ENCODE data around the gene CHI3L1. TPM values are rescaled to one million over a fixed set of nuclear protein-coding genes. Genes with fewer than 3 reads are reported as not detected.

Gene CHI3L1
- total RNA-seq, 3 donors from 2014 or later, result 14.2 to 638 (median 426) TPM

DNA sequence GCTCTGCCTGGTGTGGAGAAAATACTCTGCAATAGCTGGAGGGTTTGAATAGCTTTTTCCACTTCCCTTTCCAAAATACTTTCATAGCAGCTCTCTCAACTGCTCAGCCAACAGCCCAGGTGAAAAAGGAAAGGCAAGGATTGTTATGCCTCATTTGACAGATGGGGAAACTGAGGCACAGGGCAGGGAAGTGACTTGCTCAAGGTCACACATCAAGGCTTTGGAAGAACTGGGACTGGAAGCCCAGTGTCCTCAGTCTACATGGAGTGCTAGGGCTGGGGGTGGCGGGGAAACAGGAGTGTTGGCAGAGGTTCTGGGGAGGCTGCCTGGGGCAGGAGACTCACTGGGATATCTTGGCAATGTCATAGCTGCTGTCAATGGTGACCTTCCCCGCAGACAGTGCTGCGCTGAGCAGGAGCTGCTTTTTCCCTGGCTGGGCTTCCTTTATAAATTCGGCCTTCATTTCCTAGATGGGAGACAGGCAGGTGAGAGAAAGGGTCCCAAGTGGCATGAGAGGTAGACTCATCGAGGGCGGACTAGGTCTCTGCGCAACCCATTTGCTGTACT lies 4.0 kb downstream of the CHI3L1 start:
- Histone ChIP-seq H3K9me3 (no peaks in the 10 kb centered on the region), H3K4me1 (peaks cover 0 to 3% of the 10 kb centered on the region in 2 donors), H3K36me3 (no peaks in the 10 kb centered on the region), H3K4me3 (peak overlapping the region in 1 of 3 donors; percentile 65), H3K27ac (peak overlapping the region; percentile 86 to 93), H3K27me3 (no peaks in the 10 kb centered on the region)
- peak in 1 of 2 donors; percentile 17 for DNase-seq (ENCODE audit: low spot score in 2 of 2)
- TF ChIP-seq POLR2A (IDR thresholded peaks at IDR 0.05), result no peak
- TF ChIP-seq, protein P1, sequence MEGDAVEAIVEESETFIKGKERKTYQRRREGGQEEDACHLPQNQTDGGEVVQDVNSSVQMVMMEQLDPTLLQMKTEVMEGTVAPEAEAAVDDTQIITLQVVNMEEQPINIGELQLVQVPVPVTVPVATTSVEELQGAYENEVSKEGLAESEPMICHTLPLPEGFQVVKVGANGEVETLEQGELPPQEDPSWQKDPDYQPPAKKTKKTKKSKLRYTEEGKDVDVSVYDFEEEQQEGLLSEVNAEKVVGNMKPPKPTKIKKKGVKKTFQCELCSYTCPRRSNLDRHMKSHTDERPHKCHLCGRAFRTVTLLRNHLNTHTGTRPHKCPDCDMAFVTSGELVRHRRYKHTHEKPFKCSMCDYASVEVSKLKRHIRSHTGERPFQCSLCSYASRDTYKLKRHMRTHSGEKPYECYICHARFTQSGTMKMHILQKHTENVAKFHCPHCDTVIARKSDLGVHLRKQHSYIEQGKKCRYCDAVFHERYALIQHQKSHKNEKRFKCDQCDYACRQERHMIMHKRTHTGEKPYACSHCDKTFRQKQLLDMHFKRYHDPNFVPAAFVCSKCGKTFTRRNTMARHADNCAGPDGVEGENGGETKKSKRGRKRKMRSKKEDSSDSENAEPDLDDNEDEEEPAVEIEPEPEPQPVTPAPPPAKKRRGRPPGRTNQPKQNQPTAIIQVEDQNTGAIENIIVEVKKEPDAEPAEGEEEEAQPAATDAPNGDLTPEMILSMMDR (IDR thresholded peaks at IDR 0.05), result no peak
- no peak for TF ChIP-seq POLR2AphosphoS5 (IDR thresholded peaks at IDR 0.05)
- intact Hi-C loops (cut with DNase I; ENCODE audit: low total_unique reads), result no loop called here

DNA sequence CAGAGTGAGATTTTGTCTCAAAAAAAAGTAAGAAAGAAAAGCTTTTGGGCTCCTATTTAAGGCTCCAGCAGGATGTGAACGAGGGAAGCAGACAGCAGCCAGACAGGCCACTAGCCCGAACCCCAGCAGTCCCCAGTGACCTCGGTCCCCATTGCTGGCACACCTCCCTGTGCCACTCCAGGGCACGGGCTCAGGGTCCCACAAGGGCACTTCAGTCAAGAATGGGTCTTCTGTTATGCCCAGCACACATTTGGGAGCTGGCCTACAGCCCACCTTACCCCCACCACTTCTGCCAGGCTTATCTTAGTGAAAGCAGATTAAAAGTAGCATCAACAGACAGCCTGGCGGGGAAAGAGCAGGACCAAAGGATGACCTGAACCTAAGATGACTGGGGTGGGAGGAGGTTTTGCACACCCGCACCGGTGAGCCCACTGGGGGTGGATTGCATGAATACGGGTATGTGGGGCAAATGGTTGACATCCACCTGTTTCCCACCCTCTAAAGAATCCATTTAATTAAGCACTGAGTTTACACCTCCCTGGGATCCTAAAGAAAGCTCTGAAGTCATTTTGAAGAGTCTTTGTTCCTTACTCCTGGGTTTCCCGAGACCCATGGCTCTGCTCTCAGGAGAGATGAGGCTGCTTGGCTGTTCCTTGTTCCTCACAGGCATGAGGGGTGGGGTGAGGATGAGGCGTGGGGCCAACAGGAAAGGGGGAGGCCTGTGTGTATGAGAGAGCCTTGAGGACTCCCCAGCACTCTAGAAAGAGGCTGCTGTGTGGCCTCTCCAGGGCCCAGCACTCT lies 4.7 kb downstream of the CHI3L1 start:
- Histone ChIP-seq H3K4me3 (peak overlapping the region in 1 of 3 donors; percentile 65), H3K36me3 (no peaks in the 10 kb centered on the region), H3K9me3 (no peaks in the 10 kb centered on the region), H3K4me1 (no peaks in the 10 kb centered on the region), H3K27ac (peak overlapping the region; percentile 86 to 93), H3K27me3 (no peaks in the 10 kb centered on the region)
- intact Hi-C loops (cut with DNase I; ENCODE audit: low total_unique reads), result no loop called here
- DNase-seq (ENCODE audit: low spot score in 2 of 2), result peak in 1 of 2 donors; percentile 40
- TF ChIP-seq, protein P1 (IDR thresholded peaks at IDR 0.05), result no peak
- TF ChIP-seq POLR2A (IDR thresholded peaks at IDR 0.05) (no peak), POLR2AphosphoS5 (IDR thresholded peaks at IDR 0.05) (no peak)

DNA sequence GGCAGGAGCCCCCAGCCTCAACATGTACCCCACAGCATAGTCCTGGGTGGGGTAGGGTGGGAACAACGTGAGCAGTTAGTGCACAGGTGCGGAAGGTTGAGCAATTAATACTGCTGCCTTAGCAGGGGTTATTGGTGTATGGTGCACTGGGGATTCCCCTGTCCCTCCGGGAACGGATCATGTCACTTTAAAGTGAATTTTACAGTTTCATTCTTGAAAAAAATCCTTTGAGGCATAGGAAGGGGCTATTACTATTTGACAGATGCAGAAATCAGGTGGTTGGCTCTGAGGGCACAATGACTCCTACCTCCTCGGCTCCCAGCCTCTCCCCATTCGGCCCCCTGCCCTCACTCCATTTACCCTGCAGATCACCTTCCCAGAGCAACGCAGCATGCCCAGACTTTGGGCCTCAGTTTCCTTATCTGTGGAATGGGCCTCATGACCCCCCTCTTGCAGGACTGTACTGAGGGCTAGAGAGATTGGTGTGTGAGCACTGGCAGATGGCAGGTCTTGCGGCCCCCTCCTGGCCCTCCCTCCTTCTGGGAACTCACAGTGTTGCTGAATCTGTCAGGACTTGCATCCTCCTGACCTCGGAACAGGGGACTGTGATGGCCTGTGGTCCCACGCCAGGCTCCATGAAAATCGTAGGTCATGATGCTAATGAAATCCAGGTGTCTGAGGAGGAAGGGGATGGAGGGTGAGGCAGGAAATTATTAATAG lies 5.7 kb downstream of the CHI3L1 start:
- no peak for TF ChIP-seq POLR2A (IDR thresholded peaks at IDR 0.05)
- TF ChIP-seq, protein P1 (IDR thresholded peaks at IDR 0.05), result no peak
- TF ChIP-seq POLR2AphosphoS5 (IDR thresholded peaks at IDR 0.05), result no peak
- Histone ChIP-seq H3K27ac (no peak overlapping the region), H3K9me3 (no peaks in the 10 kb centered on the region), H3K4me1 (no peaks in the 10 kb centered on the region), H3K4me3 (no peak overlapping the region), H3K36me3 (no peaks in the 10 kb centered on the region), H3K27me3 (no peaks in the 10 kb centered on the region)
- intact Hi-C loops (cut with DNase I; ENCODE audit: low total_unique reads), result no loop called here
- DNase-seq (ENCODE audit: low spot score in 2 of 2), result peak in 1 of 2 donors; percentile 44

DNA sequence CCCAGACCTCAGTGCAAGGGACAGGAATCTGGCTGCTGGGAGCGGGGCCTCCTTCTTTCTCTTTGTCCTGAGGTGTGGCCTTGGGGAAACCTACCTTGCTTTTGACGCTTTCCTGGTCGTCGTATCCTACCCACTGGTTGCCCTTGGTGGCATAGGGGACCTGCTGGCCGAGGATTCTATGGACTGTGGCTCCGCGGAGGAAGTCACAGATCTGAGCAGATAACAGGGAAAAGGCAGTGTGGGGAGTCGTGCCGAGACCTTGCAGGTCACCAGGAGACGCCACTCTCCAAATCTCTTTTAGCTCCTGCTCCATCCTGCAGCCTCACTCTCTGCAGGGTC lies 6.9 kb downstream of the CHI3L1 start:
- Histone ChIP-seq H3K27ac (no peak overlapping the region), H3K27me3 (no peaks in the 10 kb centered on the region), H3K4me1 (no peaks in the 10 kb centered on the region), H3K4me3 (no peak overlapping the region), H3K9me3 (no peaks in the 10 kb centered on the region), H3K36me3 (no peaks in the 10 kb centered on the region)
- no peak for TF ChIP-seq POLR2AphosphoS5 (IDR thresholded peaks at IDR 0.05)
- TF ChIP-seq POLR2A (IDR thresholded peaks at IDR 0.05), result no peak
- TF ChIP-seq, protein P1 (IDR thresholded peaks at IDR 0.05), result no peak
- intact Hi-C loops (cut with DNase I; ENCODE audit: low total_unique reads), result no loop called here
- DNase-seq (ENCODE audit: low spot score in 2 of 2), result no peak
